Glutamatergic neuron (in vitro differentiated cells): ENCODE results near the gene CADM1. TPM values are rescaled to one million over a fixed set of nuclear protein-coding genes. Genes with fewer than 3 reads are reported as not detected.

Experiments used
- DNase-seq: peaks from one replicate; pipeline ENCODE4 v3.0.0; 2022
- H3K27ac Mint-ChIP-seq: one replicate; pipeline ENCODE4 v1.8.0; 2020; ENCODE audit warnings: mild to moderate bottlenecking, mixed read lengths, inconsistent platforms; ENCODE audit not compliant: unreplicated experiment
- H3K27me3 Mint-ChIP-seq: one replicate; pipeline ENCODE4 v1.8.0; 2020; ENCODE audit warnings: mild to moderate bottlenecking, moderate library complexity, mixed read lengths, inconsistent platforms; ENCODE audit not compliant: unreplicated experiment
- H3K36me3 Mint-ChIP-seq: one replicate; pipeline ENCODE4 v1.8.0; 2020; ENCODE audit warnings: mild to moderate bottlenecking, mixed read lengths, inconsistent platforms; ENCODE audit not compliant: unreplicated experiment
- H3K4me1 Mint-ChIP-seq: one replicate; pipeline ENCODE4 v1.8.0; 2020; ENCODE audit warnings: mild to moderate bottlenecking, low read depth, mixed read lengths, inconsistent platforms; ENCODE audit not compliant: unreplicated experiment
- H3K4me3 Mint-ChIP-seq: one replicate; pipeline ENCODE4 v1.8.0; 2020; ENCODE audit warnings: mild to moderate bottlenecking, mixed read lengths, inconsistent platforms; ENCODE audit not compliant: unreplicated experiment
- H3K9me3 Mint-ChIP-seq: one replicate; pipeline ENCODE4 v1.8.0; 2020; ENCODE audit warnings: mild to moderate bottlenecking, moderate library complexity, mixed read lengths, inconsistent platforms; ENCODE audit not compliant: unreplicated experiment
- CTCF ChIP-seq: fragments of 200-600 bp; sonication (generic); IDR thresholded peaks from one replicate; pipeline ENCODE4 v1.5.0; 2021; ENCODE audit not compliant: partially characterized antibody, unreplicated experiment
- total RNA-seq: library from RNA; stranded (reverse); fragmentation: NEBNext Ultra II Directional; extraction: Animal tissue kit (Norgen Biotek cat#: 25700); gene quantifications from one replicate; pipeline ENCODE4 v1.2.1, GENCODE V29; 2021; ENCODE audit not compliant: unreplicated experiment

The CADM1 gene
- total RNA-seq, 1 donor from 2014 or later, result 1,339 TPM

GRCh38 chr11:115398333-115399080 lies 105.7 kb downstream of the CADM1 start:
- peaks cover 14% of the 10 kb centered on the region for H3K9me3 Mint-ChIP-seq
- H3K4me1 Mint-ChIP-seq, result peaks cover 13% of the 10 kb centered on the region
- H3K27me3 Mint-ChIP-seq, result peaks cover 3% of the 10 kb centered on the region

DNA sequence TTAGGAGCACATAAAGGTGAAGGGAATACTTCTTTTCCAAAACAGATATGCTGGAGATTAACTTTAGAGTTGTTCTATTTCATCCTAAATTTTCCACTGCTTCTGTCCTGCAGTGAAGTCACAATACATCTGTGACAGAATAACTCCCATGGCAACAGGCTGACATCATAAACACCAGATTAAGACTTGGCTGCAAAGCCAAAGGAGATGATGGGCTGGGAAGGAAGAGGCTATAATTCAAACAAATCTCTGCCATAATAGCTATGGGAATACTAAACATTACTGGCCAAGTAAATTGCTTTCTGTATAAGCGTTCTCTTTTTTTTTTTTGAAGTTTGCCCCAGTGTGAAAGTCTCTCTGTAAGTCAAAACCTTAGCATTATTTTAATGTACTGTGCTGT lies 107.7 kb downstream of the CADM1 start:
- no peak for TF ChIP-seq CTCF
- no peaks in the 10 kb centered on the region for H3K36me3 Mint-ChIP-seq
- peaks cover 6% of the 10 kb centered on the region for H3K27me3 Mint-ChIP-seq
- H3K9me3 Mint-ChIP-seq, result peaks cover 22% of the 10 kb centered on the region
- no peak overlapping the region for H3K4me3 Mint-ChIP-seq
- no peak for DNase-seq
- peak overlapping the region; percentile 18 for H3K27ac Mint-ChIP-seq
- peaks cover 19% of the 10 kb centered on the region for H3K4me1 Mint-ChIP-seq

More at GRCh38 chr11:115398333-115399080, 105.7 kb downstream of the CADM1 start:
- TF ChIP-seq CTCF, result no peak
- no peak overlapping the region for H3K27ac Mint-ChIP-seq
- no peak overlapping the region for H3K4me3 Mint-ChIP-seq
- no peak for DNase-seq
- no peaks in the 10 kb centered on the region for H3K36me3 Mint-ChIP-seq

DNA sequence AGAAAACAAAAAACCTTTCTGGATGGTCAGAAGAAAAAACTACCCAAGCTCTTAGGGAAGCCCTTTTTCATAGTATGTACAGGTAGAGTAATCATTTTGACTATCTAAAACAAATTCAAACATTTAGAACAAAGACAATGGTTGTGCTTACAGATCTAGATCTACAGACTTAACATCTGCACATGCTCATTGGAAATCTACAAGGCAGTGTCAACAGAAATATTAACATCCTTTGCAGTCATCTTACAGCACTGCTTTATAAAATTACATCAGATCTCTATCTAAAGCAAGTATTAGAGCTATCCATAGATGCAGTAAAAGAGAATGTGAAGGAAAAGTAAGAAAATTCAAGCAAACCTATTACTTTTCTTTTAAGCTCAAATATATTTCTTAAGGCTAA lies 110.3 kb downstream of the CADM1 start:
- no peak for DNase-seq
- H3K4me3 Mint-ChIP-seq, result no peak overlapping the region
- no peaks in the 10 kb centered on the region for H3K36me3 Mint-ChIP-seq
- H3K27me3 Mint-ChIP-seq, result peaks cover 10% of the 10 kb centered on the region
- TF ChIP-seq CTCF, result no peak
- peaks cover 32% of the 10 kb centered on the region for H3K4me1 Mint-ChIP-seq
- H3K27ac Mint-ChIP-seq, result no peak overlapping the region
- peaks cover 24% of the 10 kb centered on the region for H3K9me3 Mint-ChIP-seq

DNA sequence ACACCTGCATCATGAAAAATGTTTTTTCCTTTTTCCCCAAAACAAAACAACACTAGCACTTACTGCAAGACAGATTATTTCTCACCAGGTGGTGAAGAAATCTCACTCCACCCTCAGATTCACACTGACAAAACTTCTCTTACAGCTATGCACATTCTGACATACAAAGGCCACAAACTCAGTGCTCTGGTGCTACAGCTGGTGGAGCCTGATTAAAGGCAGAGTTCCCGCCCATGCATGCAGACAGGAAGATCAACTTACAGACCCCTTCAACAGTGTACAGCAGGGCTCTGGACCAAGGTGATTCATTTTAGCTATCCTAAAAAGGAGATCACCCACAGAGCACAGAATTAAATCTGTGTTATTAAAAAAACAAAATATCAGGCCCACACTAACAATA lies 112.6 kb downstream of the CADM1 start:
- DNase-seq, result no peak
- H3K27ac Mint-ChIP-seq, result no peak overlapping the region
- H3K4me1 Mint-ChIP-seq, result peaks cover 39% of the 10 kb centered on the region
- peak overlapping the region; percentile 58 for H3K4me3 Mint-ChIP-seq
- TF ChIP-seq CTCF, result no peak
- peaks cover 25% of the 10 kb centered on the region for H3K9me3 Mint-ChIP-seq
- peaks cover 16% of the 10 kb centered on the region for H3K27me3 Mint-ChIP-seq
- H3K36me3 Mint-ChIP-seq, result no peaks in the 10 kb centered on the region

DNA sequence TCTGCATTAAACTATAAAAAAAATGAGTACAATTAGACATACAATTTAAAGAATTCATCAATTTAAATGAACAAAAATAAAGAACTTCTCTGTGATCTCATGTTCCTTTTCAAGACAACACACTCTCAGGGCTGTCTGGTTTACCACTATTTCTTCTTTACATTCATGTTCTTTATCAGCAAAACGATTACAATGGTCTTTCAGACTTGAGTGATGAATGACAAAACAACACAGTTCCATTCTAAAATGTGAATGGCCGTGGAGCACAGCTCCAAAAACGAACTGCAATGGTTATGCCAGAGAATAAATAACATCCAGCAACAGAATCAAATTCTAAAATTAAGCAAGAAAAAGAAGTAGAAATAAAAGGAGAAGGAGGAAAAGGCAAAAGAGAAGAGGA lies 113.1 kb downstream of the CADM1 start:
- peak overlapping the region; percentile 42 for H3K4me3 Mint-ChIP-seq
- H3K27me3 Mint-ChIP-seq, result peaks cover 16% of the 10 kb centered on the region
- H3K36me3 Mint-ChIP-seq, result no peaks in the 10 kb centered on the region
- TF ChIP-seq CTCF, result no peak
- no peak for DNase-seq
- H3K4me1 Mint-ChIP-seq, result peaks cover 38% of the 10 kb centered on the region
- peaks cover 27% of the 10 kb centered on the region for H3K9me3 Mint-ChIP-seq
- no peak overlapping the region for H3K27ac Mint-ChIP-seq
